22Rv1 (cell line): ENCODE measurements around the gene RGL1.

Source experiments
- H3K27ac ChIP-seq: fragments of 450-650 bp; 2 replicates; pipeline ENCODE4 v1.5.1; 2017
- ZFX ChIP-seq: fragments of 450-650 bp; IDR thresholded peaks from 2 replicates; pipeline ENCODE4 v1.6.1; 2017; ENCODE audit warnings: antibody characterized with exemption, borderline replicate concordance
- TF ChIP-seq, protein P1 (sequence below): fragments of 450-650 bp; IDR thresholded peaks from 2 replicates; pipeline ENCODE4 v1.5.1; 2017; ENCODE audit warnings: mild to moderate bottlenecking

The RGL1 gene

DNA sequence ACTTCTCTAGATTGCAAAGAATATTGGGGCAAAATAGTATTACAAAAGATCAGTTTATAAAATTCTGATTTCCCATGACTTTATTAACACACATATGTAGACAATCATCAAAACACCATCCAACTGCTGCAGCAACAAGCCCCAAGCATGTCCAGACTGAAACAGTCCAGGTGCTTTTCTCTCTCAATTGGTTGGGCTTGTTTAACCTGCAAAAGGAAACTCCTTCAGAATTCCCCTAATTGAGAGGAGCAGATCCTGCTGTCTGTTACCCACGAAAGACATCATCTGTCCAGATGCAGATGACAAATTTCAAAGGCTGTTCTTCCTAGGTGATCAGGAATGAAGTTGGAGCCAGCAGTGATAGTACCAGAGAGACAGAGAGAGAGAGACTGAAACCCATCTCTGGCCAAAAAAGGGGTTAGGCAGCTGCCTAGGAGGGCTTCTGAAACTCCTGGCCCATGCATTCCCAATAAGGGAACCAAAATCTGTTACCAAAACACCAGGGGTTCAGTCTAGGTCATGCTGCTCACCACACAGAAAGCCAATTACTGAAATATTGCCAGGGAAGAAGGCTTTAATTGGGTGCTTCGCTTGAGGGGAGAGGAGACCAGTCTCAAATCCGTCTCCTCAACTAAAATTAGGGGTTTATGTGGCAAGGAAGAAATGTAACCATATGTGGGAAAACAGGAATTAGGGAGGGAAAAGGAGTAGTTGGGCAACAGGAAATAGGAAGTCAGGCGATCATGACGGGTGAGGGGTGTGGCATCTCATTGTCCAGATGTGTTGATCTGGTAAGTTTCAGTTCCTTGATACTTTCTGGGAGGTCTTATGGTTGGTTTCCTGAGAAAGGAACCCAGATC, 34.7 kb upstream of the RGL1 start:
- TF ChIP-seq ZFX: no peak
- TF ChIP-seq, protein P1, sequence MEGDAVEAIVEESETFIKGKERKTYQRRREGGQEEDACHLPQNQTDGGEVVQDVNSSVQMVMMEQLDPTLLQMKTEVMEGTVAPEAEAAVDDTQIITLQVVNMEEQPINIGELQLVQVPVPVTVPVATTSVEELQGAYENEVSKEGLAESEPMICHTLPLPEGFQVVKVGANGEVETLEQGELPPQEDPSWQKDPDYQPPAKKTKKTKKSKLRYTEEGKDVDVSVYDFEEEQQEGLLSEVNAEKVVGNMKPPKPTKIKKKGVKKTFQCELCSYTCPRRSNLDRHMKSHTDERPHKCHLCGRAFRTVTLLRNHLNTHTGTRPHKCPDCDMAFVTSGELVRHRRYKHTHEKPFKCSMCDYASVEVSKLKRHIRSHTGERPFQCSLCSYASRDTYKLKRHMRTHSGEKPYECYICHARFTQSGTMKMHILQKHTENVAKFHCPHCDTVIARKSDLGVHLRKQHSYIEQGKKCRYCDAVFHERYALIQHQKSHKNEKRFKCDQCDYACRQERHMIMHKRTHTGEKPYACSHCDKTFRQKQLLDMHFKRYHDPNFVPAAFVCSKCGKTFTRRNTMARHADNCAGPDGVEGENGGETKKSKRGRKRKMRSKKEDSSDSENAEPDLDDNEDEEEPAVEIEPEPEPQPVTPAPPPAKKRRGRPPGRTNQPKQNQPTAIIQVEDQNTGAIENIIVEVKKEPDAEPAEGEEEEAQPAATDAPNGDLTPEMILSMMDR: no peak
- H3K27ac ChIP-seq: no peak overlapping the region

DNA sequence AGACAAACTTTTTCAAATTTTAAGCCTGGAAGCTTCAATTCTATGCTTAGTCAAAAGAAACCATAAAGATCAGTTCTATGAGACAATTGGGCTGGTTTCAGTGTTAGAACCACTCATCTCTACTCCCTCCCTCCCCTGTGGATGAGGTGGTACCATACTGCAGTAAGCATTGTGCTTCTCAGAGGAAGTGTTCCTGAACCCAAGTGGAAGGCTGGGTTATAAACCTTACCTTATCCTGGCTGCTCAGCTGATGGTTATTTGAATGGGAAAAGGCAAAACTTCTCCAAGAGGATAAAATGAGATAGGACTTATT, 34.1 kb upstream of the RGL1 start:
- TF ChIP-seq, protein P1: no peak
- TF ChIP-seq ZFX: no peak
- H3K27ac ChIP-seq: no peak overlapping the region

DNA sequence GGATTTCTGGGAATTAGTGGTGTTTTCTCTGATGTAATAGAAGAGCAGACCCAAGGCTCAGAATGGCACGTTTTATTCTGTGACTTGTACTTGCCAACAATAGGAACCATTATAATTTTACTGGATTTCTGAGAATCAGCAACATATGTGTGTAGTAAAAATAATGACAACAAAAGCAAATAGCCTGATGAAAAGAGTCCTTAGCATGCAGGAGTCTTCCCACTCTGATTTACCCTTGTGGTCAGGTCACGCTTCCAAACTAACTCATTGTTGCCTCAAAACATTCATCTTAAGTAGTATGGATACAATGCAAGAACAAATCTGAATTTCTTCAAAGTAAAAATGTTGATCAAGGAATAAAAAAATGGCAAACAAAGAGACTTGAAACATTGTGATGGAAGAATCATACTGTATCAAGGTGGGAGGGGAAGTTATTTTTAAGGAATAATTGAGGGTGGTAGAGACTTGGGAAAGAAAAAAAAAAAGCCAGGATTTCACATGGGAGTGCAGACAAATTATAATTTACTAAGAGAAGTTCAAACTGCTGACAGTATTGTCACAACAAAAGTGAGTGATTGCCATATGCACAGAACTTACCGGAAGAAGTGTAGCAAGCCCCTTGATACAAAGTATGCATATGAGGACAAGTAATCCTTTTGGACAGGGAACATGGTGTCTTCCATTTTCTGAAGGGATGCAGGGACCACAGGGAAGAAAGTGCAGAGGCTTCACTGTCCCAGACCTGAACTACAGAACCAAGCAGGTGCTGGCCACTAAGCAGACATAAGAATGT, 31.2 kb upstream of the RGL1 start:
- H3K27ac ChIP-seq: no peak overlapping the region
- TF ChIP-seq, protein P1: no peak
- TF ChIP-seq ZFX: no peak

DNA sequence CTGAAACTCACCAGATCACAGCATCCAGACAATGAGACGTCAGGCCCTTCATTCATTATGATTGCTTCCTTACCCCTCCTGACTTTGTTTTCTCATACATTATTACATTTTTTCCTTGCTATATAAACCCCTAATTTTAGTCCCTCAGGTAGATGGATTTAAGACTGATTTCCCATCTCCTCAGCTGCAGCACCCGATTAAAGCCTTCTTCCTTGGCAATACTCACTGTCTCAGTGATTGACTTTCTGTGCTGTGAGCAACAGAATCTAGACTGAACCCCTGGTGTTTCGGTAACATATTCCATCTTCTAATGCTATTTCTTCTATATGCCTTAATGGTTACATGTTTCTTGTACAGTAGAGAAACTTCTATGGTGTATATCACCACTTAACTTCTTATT, 30.0 kb upstream of the RGL1 start:
- TF ChIP-seq, protein P1: no peak
- no peak for TF ChIP-seq ZFX
- H3K27ac ChIP-seq: no peak overlapping the region

DNA sequence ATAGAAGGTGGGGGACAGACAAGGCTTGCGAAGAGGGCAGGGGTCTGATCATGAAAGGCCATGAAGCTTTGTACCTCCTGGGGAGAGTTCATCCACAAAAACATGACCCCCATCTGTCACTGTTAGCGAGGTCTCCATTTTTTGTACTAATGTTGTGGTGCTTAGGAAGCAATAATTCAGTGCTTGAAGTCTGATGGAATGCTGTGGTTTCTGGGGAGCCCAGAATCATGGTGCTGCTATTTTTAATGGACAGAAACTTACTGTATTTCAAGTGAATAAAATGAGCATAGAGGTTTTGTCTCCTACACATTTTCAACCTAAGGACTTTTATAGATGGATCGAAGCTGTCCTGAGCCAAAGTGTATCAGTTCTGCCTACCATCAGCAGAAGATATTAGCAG, 28.2 kb upstream of the RGL1 start:
- H3K27ac ChIP-seq: no peak overlapping the region
- TF ChIP-seq, protein P1: no peak
- TF ChIP-seq ZFX: no peak

DNA sequence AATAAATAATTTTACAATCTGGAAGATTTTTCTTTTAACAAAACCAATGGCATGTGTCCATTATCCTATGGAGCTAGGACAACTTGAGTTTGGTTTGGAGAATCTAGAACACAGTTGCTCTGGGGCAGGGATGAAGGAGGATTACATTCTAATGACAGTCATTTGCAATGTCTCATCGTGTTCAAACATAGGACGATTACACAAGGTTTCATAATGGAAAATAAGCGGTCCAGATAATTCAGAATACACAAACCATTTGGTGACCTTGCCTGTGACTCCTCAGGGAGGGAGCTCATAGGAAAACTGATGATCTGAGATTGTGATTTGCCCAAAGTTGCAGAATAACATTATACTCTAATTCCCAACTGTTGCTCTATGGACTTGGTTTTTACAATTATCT, 27.6 kb upstream of the RGL1 start:
- H3K27ac ChIP-seq: no peak overlapping the region
- no peak for TF ChIP-seq ZFX
- TF ChIP-seq, protein P1: no peak

DNA sequence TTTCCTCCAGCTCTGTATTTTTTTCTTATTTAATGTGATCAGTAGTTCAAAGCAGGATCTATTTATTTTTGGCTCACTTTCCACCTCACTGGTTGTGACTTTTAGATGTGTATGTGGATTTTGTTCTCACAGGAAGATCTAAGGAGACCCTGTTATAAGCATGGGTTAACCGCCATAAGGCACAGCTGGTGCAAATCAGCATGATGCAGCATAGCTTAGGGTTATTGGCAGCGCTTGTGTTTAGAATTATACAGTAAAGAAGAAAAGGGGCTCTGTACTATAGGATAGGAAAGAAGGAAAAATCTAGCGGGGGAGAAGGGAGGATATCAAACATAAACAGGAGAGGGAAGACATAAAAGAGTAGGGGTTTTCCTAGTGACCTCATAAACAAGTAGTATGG, 26.9 kb upstream of the RGL1 start:
- TF ChIP-seq, protein P1: no peak
- no peak for TF ChIP-seq ZFX
- H3K27ac ChIP-seq: no peak overlapping the region
